Fibroblast of lung (primary cell): Measurements from ENCODE around the gene ENOX1. TPM values are rescaled to one million over a fixed set of nuclear protein-coding genes. Genes with fewer than 3 reads are reported as not detected.

Experiments
- DNase-seq, 2 donors: peaks; one replicate each; pipeline versions ENCODE4 v3.0.0 to v3.0.0-alpha.2; 2010; ENCODE audit warnings: low read depth in 2 of 2
- H2AFZ ChIP-seq: 2 replicates; pipeline ENCODE4 v1.5.1; 2012; ENCODE audit warnings: low read length, control low read depth, inconsistent platforms
- H3K27ac ChIP-seq: 2 replicates; pipeline ENCODE4 v1.5.1; 2011; ENCODE audit warnings: low read length, control low read depth; ENCODE audit not compliant: insufficient read depth
- H3K27me3 ChIP-seq: 2 replicates; pipeline ENCODE4 v1.5.1; 2011; ENCODE audit warnings: mild to moderate bottlenecking, low read length; ENCODE audit not compliant: control insufficient read depth, insufficient read depth
- H3K36me3 ChIP-seq: 2 replicates; pipeline ENCODE4 v1.5.1; 2011; ENCODE audit warnings: low read length; ENCODE audit not compliant: control insufficient read depth, insufficient read depth
- H3K4me1 ChIP-seq: 2 replicates; pipeline ENCODE4 v1.5.1; 2011; ENCODE audit warnings: low read length; ENCODE audit not compliant: control insufficient read depth, insufficient read depth; ENCODE audit errors: extremely low read depth
- H3K4me2 ChIP-seq: 2 replicates; pipeline ENCODE4 v1.5.1; 2011; ENCODE audit warnings: low read length, control low read depth; ENCODE audit not compliant: insufficient read depth; ENCODE audit errors: extremely low read depth
- H3K4me3 ChIP-seq, 4 experiments: fragments of 200-600 bp in 1 of 4; sonication (generic) in 1 of 4; replicated peaks in 1 of 4; 2 replicates each; pipeline ENCODE4 v1.5.1; 2011 to 2016; ENCODE audit warnings: low read length in 4 of 4, low read depth in 3 of 4, mild to moderate bottlenecking in 3 of 4, control low read depth in 2 of 4, inconsistent platforms in 1 of 4, mixed read lengths in 1 of 4; ENCODE audit not compliant: insufficient read depth in 1 of 4; ENCODE audit errors: control extremely low read depth in 1 of 4
- H3K79me2 ChIP-seq: 2 replicates; pipeline ENCODE4 v1.5.1; 2012; ENCODE audit warnings: mild to moderate bottlenecking, low read length, inconsistent platforms; ENCODE audit not compliant: control insufficient read depth, insufficient read depth
- H3K9ac ChIP-seq: 2 replicates; pipeline ENCODE4 v1.5.1; 2011; ENCODE audit warnings: mild to moderate bottlenecking, low read length, control low read depth; ENCODE audit not compliant: insufficient read depth
- H3K9me3 ChIP-seq: 2 replicates; pipeline ENCODE4 v1.5.1; 2012; ENCODE audit warnings: low read depth, low read length; ENCODE audit not compliant: control insufficient read depth, insufficient read depth
- H4K20me1 ChIP-seq: 2 replicates; pipeline ENCODE4 v1.5.1; 2011; ENCODE audit warnings: low read length; ENCODE audit not compliant: control insufficient read depth, insufficient read depth; ENCODE audit errors: extremely low read depth
- EZH2 ChIP-seq: IDR thresholded peaks from 2 replicates; pipeline ENCODE4 v1.5.1; 2012; ENCODE audit warnings: low read length, control low read depth, mild to moderate bottlenecking; ENCODE audit errors: missing control alignments
- polyA plus RNA-seq, 2 donors: library from polyadenylated mRNA; depleted of rRNA in 1 of 2; stranded (reverse) in 1 of 2; unstranded in 1 of 2; fragments of >200 nt; gene quantifications; 2 replicates each; pipeline ENCODE4 v1.2.1, GENCODE V29; 2011 to 2012; ENCODE audit warnings: missing spikeins in 1 of 2
- total RNA-seq: library from RNA; depleted of rRNA; stranded (reverse); fragments of >200 nt; gene quantifications from 2 replicates; pipeline ENCODE4 v1.2.1, GENCODE V29; 2014
- TF ChIP-seq, protein P1 (sequence below), 2 donors: IDR thresholded peaks in 1 of 2; conservative IDR thresholded peaks in 1 of 2; 1 replicate in 1 of 2; 2 replicates in 1 of 2; pipeline ENCODE4 v1.5.1; 2011 to 2012; ENCODE audit warnings: low read length in 2 of 2, control low read depth in 1 of 2, inconsistent platforms in 1 of 2, low read depth in 1 of 2, mild to moderate bottlenecking in 1 of 2

ENOX1 gene
- total and polyA plus RNA-seq, 2 donors (not counting 1 experiment from before 2014, with no cell fraction given): 3.5 to 7.6 TPM

DNA sequence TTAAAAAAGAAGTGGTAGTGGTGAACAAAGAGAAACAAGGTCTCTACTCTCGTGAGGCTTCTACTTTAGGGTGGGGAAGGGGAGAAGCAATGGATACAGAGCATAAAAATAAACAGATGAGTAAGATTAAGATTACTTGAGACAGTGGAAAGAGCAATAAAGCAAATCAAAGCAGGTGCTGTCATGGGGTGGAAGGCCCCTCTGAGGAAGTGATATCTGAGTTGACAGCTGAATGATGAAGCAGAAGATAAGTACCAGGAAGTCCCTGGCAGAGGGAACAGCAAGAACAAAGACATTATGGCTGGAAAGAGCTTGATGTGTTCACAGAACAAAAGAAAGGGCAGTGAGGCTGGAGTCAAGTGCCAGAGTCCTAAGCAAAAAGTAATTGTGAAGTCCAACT is 221.8 kb downstream of the ENOX1 start:
- H3K9ac ChIP-seq: no peak overlapping the region
- H4K20me1 ChIP-seq: no peaks in the 10 kb centered on the region
- no peak overlapping the region for H3K4me2 ChIP-seq
- DNase-seq: no peak
- H3K4me3 ChIP-seq: no peak overlapping the region
- no peak overlapping the region for H3K27ac ChIP-seq
- no peaks in the 10 kb centered on the region for H3K27me3 ChIP-seq
- TF ChIP-seq, protein P1, sequence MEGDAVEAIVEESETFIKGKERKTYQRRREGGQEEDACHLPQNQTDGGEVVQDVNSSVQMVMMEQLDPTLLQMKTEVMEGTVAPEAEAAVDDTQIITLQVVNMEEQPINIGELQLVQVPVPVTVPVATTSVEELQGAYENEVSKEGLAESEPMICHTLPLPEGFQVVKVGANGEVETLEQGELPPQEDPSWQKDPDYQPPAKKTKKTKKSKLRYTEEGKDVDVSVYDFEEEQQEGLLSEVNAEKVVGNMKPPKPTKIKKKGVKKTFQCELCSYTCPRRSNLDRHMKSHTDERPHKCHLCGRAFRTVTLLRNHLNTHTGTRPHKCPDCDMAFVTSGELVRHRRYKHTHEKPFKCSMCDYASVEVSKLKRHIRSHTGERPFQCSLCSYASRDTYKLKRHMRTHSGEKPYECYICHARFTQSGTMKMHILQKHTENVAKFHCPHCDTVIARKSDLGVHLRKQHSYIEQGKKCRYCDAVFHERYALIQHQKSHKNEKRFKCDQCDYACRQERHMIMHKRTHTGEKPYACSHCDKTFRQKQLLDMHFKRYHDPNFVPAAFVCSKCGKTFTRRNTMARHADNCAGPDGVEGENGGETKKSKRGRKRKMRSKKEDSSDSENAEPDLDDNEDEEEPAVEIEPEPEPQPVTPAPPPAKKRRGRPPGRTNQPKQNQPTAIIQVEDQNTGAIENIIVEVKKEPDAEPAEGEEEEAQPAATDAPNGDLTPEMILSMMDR (conservative IDR thresholded peaks at IDR 0.05 in 1 of 2, IDR thresholded peaks at IDR 0.05 in 1 of 2; ENCODE audit: low read depth in 1 of 2, low read length in 2 of 2): no peak
- TF ChIP-seq EZH2: no peak
- H3K36me3 ChIP-seq: no peaks in the 10 kb centered on the region
- H3K9me3 ChIP-seq: no peaks in the 10 kb centered on the region
- no peaks in the 10 kb centered on the region for H3K4me1 ChIP-seq
- no peaks in the 10 kb centered on the region for H3K79me2 ChIP-seq
- H2AFZ ChIP-seq: no peak overlapping the region

DNA sequence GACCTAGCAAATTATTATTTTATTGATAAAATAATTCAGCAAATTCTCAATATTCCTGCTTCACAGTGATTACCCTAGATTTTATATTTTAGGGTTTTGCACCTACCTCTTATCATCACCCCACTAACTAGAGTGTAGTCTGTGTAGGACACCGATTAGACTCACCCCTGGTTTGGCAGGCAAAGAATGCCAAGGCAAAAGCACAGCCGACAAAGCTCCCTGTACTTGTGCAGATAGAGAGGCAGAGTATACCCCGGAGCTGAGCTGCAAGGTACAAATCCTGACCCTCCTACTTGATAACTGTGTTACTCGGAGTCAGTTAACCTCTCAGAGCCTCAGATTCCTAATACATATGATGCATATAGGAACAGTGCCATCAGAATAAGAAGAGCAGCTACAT is 225.7 kb downstream of the ENOX1 start:
- Histone ChIP-seq H3K4me1 (no peaks in the 10 kb centered on the region), H3K79me2 (no peaks in the 10 kb centered on the region), H2AFZ (no peak overlapping the region), H3K27me3 (no peaks in the 10 kb centered on the region), H3K36me3 (no peaks in the 10 kb centered on the region), H3K27ac (no peak overlapping the region), H3K4me3 (no peak overlapping the region), H4K20me1 (no peaks in the 10 kb centered on the region), H3K9ac (no peak overlapping the region), H3K4me2 (no peak overlapping the region), H3K9me3 (no peaks in the 10 kb centered on the region)
- no peak for DNase-seq
- no peak for TF ChIP-seq EZH2
- TF ChIP-seq, protein P1 (conservative IDR thresholded peaks at IDR 0.05 in 1 of 2, IDR thresholded peaks at IDR 0.05 in 1 of 2; ENCODE audit: low read depth in 1 of 2, low read length in 2 of 2): no peak

DNA sequence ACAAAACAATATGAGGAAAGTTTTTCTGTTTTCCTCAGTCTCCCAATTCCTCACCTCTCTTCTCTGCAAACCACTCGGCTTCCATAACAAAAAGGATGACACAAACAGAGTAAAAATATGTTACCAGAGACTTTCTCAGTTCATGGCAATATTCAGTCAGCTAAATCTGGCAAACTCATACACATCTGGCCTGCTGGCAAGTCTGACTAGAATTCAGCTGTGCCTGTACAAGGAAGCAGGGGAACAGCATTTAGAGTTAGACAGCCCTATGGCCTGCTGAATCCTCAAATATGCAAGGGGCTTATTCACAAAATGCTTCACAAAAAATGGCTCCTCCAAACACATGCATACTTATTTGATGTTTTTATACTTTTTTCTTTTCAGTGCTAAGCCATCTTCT is 227.8 kb downstream of the ENOX1 start:
- no peak overlapping the region for H2AFZ ChIP-seq
- no peaks in the 10 kb centered on the region for H4K20me1 ChIP-seq
- no peaks in the 10 kb centered on the region for H3K36me3 ChIP-seq
- peak in 1 of 2 donors; percentile 30 for DNase-seq
- H3K4me1 ChIP-seq: no peaks in the 10 kb centered on the region
- H3K27me3 ChIP-seq: no peaks in the 10 kb centered on the region
- no peak overlapping the region for H3K9ac ChIP-seq
- no peak overlapping the region for H3K27ac ChIP-seq
- H3K79me2 ChIP-seq: no peaks in the 10 kb centered on the region
- no peak for TF ChIP-seq EZH2
- TF ChIP-seq, protein P1 (conservative IDR thresholded peaks at IDR 0.05 in 1 of 2, IDR thresholded peaks at IDR 0.05 in 1 of 2; ENCODE audit: low read depth in 1 of 2, low read length in 2 of 2): no peak
- no peaks in the 10 kb centered on the region for H3K9me3 ChIP-seq
- no peak overlapping the region for H3K4me3 ChIP-seq
- no peak overlapping the region for H3K4me2 ChIP-seq
